ENCODE data around the gene TTBK2. TPM values are rescaled to one million over a fixed set of nuclear protein-coding genes. Genes with fewer than 3 reads are reported as not detected.

The TTBK2 gene
- total RNA-seq, 1 donor from 2014 or later, result 32.4 TPM

DNA sequence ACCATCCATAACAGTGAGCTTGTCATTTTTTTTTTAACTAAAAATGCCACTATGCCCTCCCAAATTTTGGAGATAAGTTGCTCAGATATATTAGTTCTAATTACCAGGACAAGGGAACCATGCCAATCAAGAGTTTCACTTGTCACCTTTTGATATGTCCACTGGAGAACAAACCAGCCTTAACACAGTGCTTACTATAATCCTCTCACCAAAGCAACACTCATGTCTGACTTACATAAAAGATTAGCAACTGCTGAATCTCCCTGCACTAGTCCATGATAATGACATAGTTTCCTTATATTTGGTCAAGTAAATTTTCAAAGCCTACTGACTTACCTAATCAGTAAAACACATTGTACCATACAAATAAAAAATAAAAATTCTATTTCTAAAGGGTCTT lies 44.4 kb downstream of the TTBK2 start:
- Mint-ChIP-seq H3K4me3 (no peak overlapping the region), H3K27ac (no peak overlapping the region), H3K36me3 (peaks cover 6% of the 10 kb centered on the region), H3K27me3 (ENCODE audit: insufficient read depth, low read depth) (no peaks in the 10 kb centered on the region), H3K4me1 (peaks cover 7% of the 10 kb centered on the region), H3K9me3 (no peaks in the 10 kb centered on the region)
- peaks cover 21% of the 10 kb centered on the region for H3K79me2 ChIP-seq (ENCODE audit: low read depth)
- H3K4me3 ChIP-seq, result no peak overlapping the region
- no peak overlapping the region for H3K27ac ChIP-seq
- no peaks in the 10 kb centered on the region for H3K9me3 ChIP-seq (ENCODE audit: low read depth)
- no peak for DNase-seq (ENCODE audit: low spot score)
- no peak overlapping the region for H2AFZ ChIP-seq (replicated peaks)
- H4K20me1 ChIP-seq (ENCODE audit: low read depth), result peaks cover 14% of the 10 kb centered on the region
- TF ChIP-seq EZH2phosphoT487 (IDR thresholded peaks at IDR 0.05) (no peak), CTCF (IDR thresholded peaks at IDR 0.05) (no peak), EZH2 (IDR thresholded peaks at IDR 0.05) (no peak)
- peaks cover 15% of the 10 kb centered on the region for H3F3A ChIP-seq (ENCODE audit: low read depth)
- H3K9ac ChIP-seq, result no peak overlapping the region
- no peaks in the 10 kb centered on the region for H3K4me1 ChIP-seq
- H3K36me3 ChIP-seq, result no peaks in the 10 kb centered on the region
- H3K4me2 ChIP-seq, result no peak overlapping the region
- no peaks in the 10 kb centered on the region for H3K27me3 ChIP-seq

GRCh38 chr15:42868683-42869082 lies 51.9 kb downstream of the TTBK2 start:
- H3K36me3 ChIP-seq, result no peaks in the 10 kb centered on the region
- no peak overlapping the region for H3K4me3 Mint-ChIP-seq
- H4K20me1 ChIP-seq (ENCODE audit: low read depth), result no peaks in the 10 kb centered on the region
- no peak for DNase-seq (ENCODE audit: low spot score)
- H3K9ac ChIP-seq, result no peak overlapping the region
- no peaks in the 10 kb centered on the region for H3K79me2 ChIP-seq (ENCODE audit: low read depth)
- H3K9me3 Mint-ChIP-seq, result no peaks in the 10 kb centered on the region
- H3K4me3 ChIP-seq, result no peak overlapping the region
- no peaks in the 10 kb centered on the region for H3K27me3 ChIP-seq
- H3K27ac Mint-ChIP-seq, result no peak overlapping the region
- H3K4me1 Mint-ChIP-seq, result no peaks in the 10 kb centered on the region
- H3K4me2 ChIP-seq, result no peak overlapping the region
- no peak for TF ChIP-seq CTCF (IDR thresholded peaks at IDR 0.05)
- no peak for TF ChIP-seq EZH2phosphoT487 (IDR thresholded peaks at IDR 0.05)
- no peak for TF ChIP-seq EZH2 (IDR thresholded peaks at IDR 0.05)
- no peaks in the 10 kb centered on the region for H3K27me3 Mint-ChIP-seq (ENCODE audit: insufficient read depth, low read depth)
- H3F3A ChIP-seq (ENCODE audit: low read depth), result no peaks in the 10 kb centered on the region
- no peak overlapping the region for H2AFZ ChIP-seq (replicated peaks)
- H3K4me1 ChIP-seq, result no peaks in the 10 kb centered on the region
- H3K36me3 Mint-ChIP-seq, result peaks cover 21% of the 10 kb centered on the region
- no peak overlapping the region for H3K27ac ChIP-seq
- H3K9me3 ChIP-seq (ENCODE audit: low read depth), result no peaks in the 10 kb centered on the region

DNA sequence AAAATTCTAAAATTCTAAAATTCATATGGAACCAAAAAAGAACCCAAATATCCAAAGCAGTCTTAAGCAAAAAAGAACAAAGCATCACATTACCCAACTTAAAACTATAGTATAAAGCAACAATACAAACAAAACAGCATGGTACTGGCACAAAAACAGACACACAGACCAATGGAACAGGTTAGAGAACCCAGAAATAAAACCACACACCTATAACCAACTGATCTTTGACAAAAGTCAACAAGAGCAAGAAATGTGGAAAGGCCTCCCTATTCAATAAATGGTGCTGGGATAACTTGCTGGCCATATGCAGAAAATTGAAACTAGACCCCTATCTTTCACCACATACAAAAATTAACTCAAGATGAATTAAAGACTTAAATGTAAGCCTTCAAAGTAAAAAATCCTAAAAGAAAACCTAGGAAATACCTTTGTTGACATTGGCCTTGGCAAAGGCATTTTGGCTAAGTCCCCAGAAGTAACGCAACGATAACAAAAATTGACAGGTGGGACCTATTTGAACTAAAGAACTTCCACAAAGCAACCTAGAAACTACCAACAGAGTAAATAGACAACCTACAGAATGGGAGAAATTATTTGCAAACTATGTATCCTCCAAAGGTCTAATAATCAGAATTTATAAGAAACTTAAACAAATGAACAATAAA lies 56.9 kb downstream of the TTBK2 start:
- peaks cover 37% of the 10 kb centered on the region for H3K36me3 Mint-ChIP-seq
- Histone ChIP-seq H4K20me1 (ENCODE audit: low read depth) (no peaks in the 10 kb centered on the region), H3K27me3 (no peaks in the 10 kb centered on the region), H3K9me3 (ENCODE audit: low read depth) (no peaks in the 10 kb centered on the region), H3K4me1 (no peaks in the 10 kb centered on the region), H2AFZ (replicated peaks) (no peak overlapping the region), H3K36me3 (no peaks in the 10 kb centered on the region), H3K4me2 (no peak overlapping the region), H3K4me3 (no peak overlapping the region), H3K27ac (no peak overlapping the region), H3F3A (ENCODE audit: low read depth) (no peaks in the 10 kb centered on the region), H3K9ac (no peak overlapping the region), H3K79me2 (ENCODE audit: low read depth) (no peaks in the 10 kb centered on the region)
- H3K27me3 Mint-ChIP-seq (ENCODE audit: insufficient read depth, low read depth), result no peaks in the 10 kb centered on the region
- H3K9me3 Mint-ChIP-seq, result peaks cover 12% of the 10 kb centered on the region
- no peaks in the 10 kb centered on the region for H3K4me1 Mint-ChIP-seq
- no peak overlapping the region for H3K4me3 Mint-ChIP-seq
- DNase-seq (ENCODE audit: low spot score), result no peak
- TF ChIP-seq CTCF (IDR thresholded peaks at IDR 0.05) (no peak), EZH2phosphoT487 (IDR thresholded peaks at IDR 0.05) (no peak), EZH2 (IDR thresholded peaks at IDR 0.05) (no peak)
- H3K27ac Mint-ChIP-seq, result no peak overlapping the region

All from neural progenitor cell (in vitro differentiated cells).